HG03045 (cell line): ENCODE results near the gene MAD1L1.

Source experiments
- ATAC-seq: cut with Tn5 transposase; IDR thresholded peaks from one replicate; pipeline ENCODE4 v1.9.1; 2021; ENCODE audit warnings: mild to moderate bottlenecking, moderate library complexity; ENCODE audit not compliant: unreplicated experiment

Gene MAD1L1

GRCh38 chr7:1910827-1911226 lies 321.9 kb downstream of the MAD1L1 start:
- ATAC-seq: no peak

DNA sequence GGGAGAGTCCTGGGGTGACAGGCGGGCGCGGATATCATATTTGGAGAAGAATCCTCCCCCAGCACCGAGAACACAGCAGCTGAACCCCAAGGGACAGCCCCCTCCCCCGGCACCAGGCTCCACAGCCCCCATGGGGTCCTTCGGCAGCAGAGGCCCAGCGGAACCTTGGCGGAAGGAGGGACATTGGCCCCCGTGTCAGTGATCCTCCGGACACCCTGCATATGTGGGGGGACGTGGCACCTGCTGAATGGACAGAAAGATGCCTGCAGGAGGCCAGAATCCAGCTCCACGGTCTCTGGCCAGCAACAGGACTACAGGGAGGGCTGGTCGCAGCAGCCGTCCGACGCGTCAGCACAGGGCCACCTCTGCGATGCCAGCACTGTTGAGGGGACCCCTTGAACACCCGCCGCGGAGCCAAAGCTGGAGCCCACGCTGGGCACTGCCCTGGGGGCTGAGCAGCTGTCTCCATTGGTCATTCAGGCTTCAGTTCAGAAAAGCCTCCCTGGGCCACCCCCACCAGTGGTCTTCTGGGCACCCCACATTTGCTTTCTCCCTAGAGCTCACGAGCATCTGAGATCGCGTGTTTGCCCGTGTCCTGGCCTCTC lies 322.6 kb downstream of the MAD1L1 start:
- ATAC-seq: no peak

DNA sequence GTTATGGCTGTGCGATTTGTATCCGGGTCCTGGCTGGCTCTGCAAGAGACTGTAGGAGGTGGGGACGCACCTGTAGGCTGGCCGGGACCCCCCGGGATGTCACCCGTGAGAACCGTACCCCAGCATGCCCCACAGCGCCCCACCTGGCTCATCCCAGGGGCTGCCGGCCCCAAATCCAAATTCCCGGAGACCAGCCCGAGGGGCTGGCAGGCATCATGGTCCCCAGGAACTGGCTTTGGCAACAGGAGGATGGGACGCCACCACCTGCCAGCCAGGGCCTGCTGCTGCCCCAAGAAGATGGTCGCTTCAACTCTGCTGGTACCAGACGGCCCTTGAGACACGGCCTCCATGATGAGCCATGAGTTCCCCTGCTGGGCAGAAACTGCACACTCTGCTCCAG lies 323.3 kb downstream of the MAD1L1 start:
- ATAC-seq: no peak

DNA sequence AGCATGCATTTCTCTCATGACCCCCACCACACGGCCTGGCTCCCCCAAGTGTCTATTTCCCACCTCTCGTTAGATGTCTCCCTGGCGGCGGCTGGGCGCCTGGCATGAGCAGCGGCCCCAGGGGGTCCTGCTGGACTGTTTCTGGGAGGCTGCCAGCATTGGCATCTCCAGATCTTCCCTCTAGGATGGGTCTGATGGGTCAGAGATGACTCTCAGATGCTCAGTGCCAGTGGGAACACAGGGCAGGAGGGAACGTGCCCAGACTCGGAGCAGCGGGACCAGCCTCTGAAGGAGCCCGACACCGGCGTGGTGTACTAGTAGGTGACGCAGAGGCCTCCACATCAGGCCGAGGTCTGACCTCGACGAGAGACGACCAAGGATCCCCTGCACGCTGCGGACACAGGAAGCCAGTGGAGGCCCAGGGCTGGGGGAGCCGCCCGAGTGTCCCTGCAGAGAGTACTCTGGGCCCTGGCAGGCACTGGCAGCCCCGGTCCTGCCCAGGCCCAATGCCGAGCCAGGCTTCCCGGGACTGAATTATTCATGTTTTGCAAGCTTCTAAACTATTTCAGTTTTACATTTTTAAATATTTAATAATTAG lies 323.8 kb downstream of the MAD1L1 start:
- ATAC-seq: no peak

DNA sequence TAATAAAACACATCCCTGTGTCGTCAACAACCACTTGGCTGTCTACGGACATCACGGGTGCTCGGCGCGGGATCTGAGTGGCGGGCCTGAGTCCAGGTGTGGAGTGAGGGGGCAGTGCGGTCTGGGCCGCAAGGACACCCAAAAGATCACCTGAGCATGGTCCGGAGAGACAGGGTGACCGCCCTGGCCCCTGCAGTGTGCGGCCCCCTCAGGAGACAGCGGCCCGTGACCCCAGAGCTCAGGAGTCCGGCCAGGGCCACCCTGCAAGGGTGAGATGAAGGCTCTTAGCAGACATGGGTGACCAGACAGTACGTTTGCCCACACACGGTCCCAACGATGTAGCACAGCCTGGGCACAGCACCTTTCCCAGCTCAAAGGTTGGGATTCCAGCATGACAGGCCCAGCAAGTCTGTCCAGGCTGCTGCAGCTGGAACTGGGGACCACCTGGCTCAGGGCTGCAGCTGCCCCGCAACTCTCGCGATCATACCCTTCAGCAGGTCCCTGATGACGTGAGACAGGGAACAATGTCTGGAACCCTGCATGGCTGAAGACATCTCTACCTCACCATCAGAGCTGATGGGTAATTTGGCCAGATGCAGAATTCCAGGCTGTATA lies 324.9 kb downstream of the MAD1L1 start:
- ATAC-seq: no peak

GRCh38 chr7:1906988-1907745 lies 325.6 kb downstream of the MAD1L1 start:
- no peak for ATAC-seq

- ATAC-seq: no peak
Observed at GRCh38 chr7:1906087-1906830, 326.5 kb downstream of the MAD1L1 start.

- ATAC-seq: no peak
Observed at GRCh38 chr7:1902231-1902855, 330.4 kb downstream of the MAD1L1 start.

DNA sequence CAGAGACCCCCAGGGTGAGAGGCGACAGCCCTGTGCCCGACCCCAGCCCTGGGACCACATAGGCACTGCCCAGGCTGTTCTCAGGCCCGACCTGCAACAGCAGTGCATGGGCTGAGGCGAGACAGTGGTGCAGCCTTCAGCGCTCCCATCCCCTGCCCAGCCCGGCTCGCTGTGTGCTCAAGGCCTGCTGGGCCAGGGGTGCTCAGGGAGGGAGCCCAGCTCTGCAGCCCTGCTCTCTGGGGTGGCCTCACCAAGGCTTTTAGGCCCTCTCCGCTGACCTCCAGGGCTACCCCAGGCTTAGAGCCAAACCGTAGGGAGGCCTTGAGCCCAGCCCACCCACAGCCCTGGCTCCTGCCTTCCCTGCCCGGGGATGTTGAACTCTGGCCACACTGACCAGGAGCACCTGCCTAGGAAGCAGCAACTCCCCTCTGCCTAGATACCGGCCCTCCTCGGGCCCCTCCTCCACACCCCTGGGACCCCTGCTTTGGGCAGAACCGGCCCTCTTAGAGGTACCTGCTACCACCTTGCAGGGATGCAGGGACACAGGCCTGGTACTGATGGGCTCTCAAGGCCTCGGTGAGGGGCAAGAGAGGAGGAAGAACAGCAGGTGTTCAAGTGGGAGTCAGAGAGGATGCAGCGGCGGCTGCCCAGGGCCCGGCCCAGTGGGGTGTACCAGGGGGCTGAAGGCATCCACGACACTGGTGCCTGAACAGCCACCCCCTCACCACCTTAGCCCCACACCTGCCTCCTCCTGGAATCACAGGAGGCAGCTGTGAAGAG lies 331.1 kb downstream of the MAD1L1 start:
- no peak for ATAC-seq

DNA sequence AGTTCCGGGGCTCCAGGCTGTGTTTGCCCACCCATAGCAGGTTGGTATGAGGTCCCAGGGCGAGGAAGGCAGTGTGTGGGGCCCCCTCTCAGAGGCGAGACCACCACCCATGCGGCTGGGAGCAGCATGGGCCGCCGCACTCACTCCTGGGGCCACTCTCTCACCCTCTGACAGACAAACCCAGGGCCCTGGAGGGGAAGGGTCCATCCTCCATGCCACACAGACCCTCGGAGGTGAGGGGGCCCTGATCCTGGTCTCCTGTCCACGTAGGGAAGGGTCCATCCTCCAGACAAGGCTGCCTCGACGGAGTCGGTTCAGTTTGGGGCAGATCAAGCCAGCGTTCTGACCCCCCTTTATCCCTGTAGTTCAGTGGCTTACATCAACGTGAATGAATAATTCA lies 331.9 kb downstream of the MAD1L1 start:
- ATAC-seq: no peak

- ATAC-seq: no peak
Observed at GRCh38 chr7:1899951-1900762, 332.6 kb downstream of the MAD1L1 start.

DNA sequence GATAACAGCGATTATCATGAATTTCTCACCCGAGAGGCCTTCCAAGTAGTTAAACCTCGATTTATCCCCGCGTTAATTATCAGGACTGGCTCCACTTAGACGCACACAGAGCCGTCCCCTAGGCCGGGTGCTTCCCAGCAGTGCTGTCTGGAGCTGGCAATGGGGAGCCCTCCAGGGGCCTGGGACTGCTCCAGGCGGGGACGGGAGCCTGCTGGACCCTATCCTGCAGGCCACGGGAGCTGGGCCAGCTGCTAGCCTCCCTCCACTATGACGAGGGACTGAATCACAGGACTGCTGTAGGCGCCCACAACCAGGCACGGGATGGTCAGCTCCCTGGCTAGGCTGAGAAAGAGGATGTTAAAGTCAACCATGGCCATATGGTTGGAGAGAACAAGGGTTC lies 333.5 kb downstream of the MAD1L1 start:
- ATAC-seq: no peak

DNA sequence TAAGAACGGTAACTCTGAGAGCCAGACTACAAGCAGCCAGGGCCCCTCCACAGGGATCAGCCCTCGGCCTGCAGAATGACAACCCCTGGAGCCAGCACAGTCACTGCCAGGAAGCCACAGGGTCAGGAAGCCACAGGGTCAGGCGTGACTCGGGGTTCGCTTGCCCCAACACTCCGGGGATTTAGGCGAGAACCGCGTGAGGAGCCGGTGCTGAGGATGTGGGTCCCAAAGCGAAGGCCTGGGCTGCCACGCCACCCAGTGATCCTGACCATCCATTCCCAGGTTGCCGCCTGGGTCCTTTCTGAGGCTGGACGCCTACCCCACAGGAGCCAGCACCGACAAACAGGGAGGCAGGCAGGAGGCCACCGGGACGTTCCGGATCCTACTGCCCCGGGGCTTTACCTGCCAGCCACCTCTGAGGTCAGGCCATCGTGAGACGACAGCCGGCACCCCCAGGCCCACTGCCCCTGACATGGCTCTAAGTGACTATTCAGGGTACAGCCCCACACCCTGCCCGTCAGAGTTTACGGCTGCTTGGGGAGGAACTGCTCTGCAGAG lies 334.0 kb downstream of the MAD1L1 start:
- ATAC-seq: no peak

DNA sequence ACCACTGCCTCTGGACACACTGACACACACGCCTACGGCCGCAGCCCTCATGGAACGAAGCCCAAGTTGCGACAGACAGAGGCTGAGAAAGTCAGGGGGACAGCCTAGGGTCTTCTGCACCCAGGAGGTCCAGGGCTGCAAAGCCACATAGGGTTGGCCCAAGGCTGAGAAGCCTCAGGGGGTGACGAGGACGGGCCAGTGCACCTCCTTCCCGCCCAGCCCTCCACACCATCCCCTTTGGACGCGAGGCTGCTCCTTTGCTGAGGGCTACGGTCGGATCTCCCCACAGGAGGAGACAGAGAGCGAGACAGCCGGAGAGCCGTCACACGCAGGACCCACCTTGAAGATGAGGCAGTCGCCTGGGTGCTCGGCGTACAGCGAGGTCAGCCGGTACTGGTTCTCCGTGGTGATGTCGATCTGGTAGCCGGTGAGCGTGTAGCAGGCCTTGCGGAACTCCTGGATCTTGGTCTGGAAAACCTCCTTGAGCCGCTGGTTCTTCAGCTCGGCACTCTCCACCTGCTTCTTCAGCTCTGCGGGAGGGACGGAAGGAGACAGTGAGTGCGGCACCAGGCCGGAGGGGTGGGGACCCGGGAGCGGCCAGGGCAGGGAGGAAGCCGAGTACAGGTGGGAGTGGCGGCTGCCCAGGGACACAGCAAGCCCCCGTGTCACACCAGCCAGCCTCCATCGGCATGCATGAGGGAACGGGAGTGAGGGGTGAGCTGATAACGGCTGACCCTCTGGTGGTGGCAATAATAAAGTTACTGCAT lies 334.7 kb downstream of the MAD1L1 start:
- no peak for ATAC-seq

DNA sequence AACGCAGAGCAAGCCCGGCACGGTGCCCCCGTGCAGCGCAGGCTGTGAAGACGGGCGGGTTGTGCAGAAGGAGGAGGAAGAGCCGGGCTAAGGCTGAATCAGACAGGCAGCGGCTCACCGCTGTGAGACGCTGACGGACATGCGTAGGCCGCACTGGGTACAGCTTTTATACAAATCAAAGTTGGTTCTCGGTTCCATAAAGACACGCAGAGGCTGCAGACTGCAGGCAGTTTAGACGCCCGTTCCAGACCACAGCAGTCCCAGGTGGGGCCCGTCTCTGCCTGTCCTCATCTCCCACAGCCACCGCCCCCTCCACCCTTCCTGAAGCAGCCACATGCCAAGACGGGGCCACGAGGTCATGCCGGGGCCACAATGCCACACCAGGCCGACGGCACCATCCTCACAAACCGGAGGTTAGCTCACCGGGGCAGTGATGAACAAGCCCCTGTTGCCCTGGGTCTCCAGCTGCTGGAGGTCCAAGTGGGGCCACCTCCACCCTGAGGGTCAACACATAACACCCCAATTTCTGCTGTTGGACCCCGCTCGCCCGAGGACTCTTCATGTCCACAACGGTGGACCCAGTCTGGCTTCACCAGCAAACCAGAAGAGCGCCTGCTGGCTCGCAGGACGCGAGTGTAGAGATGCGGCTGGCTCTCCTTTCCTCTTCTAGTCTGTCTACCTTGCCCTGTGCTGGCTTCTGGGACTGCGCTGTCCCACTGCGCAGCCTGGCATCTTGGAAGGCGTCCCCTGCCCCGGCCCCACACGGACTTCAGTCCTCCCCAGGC lies 335.5 kb downstream of the MAD1L1 start:
- ATAC-seq: no peak

- ATAC-seq: no peak
Observed at GRCh38 chr7:1895664-1896515, 336.9 kb downstream of the MAD1L1 start.
